Thoracic aorta (tissue), 2 donors: ENCODE results near the gene CDH10. TPM values are rescaled to one million over a fixed set of nuclear protein-coding genes. Genes with fewer than 3 reads are reported as not detected.

Source experiments
- ATAC-seq: fragments of 150-250 bp; one replicate; pipeline ENCODE4 v1.8.0; 2017; ENCODE audit warnings: low read depth; ENCODE audit not compliant: insufficient number of reproducible peaks, low FRiP score
- DNase-seq: peaks from one replicate; pipeline ENCODE4 v3.0.0-alpha.2; 2020; ENCODE audit warnings: low spot score
- H3K27ac ChIP-seq, 2 donors: fragments of 200-600 bp; sonication (generic); 1 replicate in 1 of 2; 2 replicates in 1 of 2; pipeline ENCODE4 v1.5.1; 2016; ENCODE audit warnings: mild to moderate bottlenecking in 2 of 2, moderate library complexity in 2 of 2
- H3K27me3 ChIP-seq: fragments of 200-600 bp; sonication (generic); replicated peaks from 2 replicates; pipeline ENCODE4 v1.6.0; 2016; ENCODE audit warnings: mild to moderate bottlenecking; ENCODE audit not compliant: insufficient read depth
- H3K36me3 ChIP-seq: fragments of 200-600 bp; sonication (generic); one replicate; pipeline ENCODE4 v1.5.1; 2016
- H3K4me1 ChIP-seq, 2 donors: fragments of 200-600 bp; sonication (generic); 1 replicate in 1 of 2; 2 replicates in 1 of 2; pipeline versions ENCODE4 v1.5.1 to v1.6.0; 2016; ENCODE audit warnings: low read depth in 2 of 2, mild to moderate bottlenecking in 1 of 2; ENCODE audit not compliant: control insufficient read depth in 1 of 2
- H3K4me3 ChIP-seq: fragments of 200-600 bp; sonication (generic); 2 replicates; pipeline ENCODE4 v1.5.1; 2016; ENCODE audit warnings: mild to moderate bottlenecking
- H3K9me3 ChIP-seq: fragments of 200-600 bp; sonication (generic); 2 replicates; pipeline ENCODE4 v1.5.1; 2016
- total RNA-seq, 2 donors: library from RNA; depleted of rRNA; stranded (reverse); fragments of >200 nt; gene quantifications; one replicate each; pipeline versions ENCODE4 v1.1.0 to v1.2.3, GENCODE V29; 2016
- TF ChIP-seq, protein P1 (sequence below): fragments of 200-600 bp; sonication (generic); IDR thresholded peaks from one replicate; pipeline ENCODE4 v1.5.1; 2019; ENCODE audit warnings: antibody characterized with exemption

The CDH10 gene
- total RNA-seq, 2 donors from 2014 or later = 0.35 TPM; not detected in 1

DNA sequence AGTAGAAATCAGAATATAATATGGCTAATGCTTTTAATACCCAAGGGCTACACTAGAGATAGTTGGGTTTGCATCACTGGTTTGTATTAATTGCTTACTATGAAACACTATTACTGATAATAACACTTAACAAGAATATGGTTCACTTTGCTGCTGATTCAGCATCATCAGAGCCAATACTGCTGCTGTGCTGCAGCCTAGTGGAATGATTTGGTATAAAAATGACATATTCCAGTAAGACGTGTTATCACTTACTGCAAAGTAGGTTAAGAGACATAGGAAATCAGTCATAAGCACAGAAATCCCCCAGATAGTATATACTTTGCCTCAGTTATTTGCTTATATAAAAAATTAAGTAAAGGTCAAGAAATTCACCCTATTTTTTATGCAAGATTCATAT lies 2.8 kb downstream of the CDH10 start:
- H3K4me1 ChIP-seq = peaks cover 0 to 3% of the 10 kb centered on the region in 2 donors
- H3K9me3 ChIP-seq = no peaks in the 10 kb centered on the region
- TF ChIP-seq, protein P1, sequence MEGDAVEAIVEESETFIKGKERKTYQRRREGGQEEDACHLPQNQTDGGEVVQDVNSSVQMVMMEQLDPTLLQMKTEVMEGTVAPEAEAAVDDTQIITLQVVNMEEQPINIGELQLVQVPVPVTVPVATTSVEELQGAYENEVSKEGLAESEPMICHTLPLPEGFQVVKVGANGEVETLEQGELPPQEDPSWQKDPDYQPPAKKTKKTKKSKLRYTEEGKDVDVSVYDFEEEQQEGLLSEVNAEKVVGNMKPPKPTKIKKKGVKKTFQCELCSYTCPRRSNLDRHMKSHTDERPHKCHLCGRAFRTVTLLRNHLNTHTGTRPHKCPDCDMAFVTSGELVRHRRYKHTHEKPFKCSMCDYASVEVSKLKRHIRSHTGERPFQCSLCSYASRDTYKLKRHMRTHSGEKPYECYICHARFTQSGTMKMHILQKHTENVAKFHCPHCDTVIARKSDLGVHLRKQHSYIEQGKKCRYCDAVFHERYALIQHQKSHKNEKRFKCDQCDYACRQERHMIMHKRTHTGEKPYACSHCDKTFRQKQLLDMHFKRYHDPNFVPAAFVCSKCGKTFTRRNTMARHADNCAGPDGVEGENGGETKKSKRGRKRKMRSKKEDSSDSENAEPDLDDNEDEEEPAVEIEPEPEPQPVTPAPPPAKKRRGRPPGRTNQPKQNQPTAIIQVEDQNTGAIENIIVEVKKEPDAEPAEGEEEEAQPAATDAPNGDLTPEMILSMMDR = no peak
- no peak for DNase-seq
- no peak overlapping the region for H3K27ac ChIP-seq
- H3K4me3 ChIP-seq = no peak overlapping the region
- H3K27me3 ChIP-seq = no peaks in the 10 kb centered on the region
- no peak for ATAC-seq
- H3K36me3 ChIP-seq = no peaks in the 10 kb centered on the region

DNA sequence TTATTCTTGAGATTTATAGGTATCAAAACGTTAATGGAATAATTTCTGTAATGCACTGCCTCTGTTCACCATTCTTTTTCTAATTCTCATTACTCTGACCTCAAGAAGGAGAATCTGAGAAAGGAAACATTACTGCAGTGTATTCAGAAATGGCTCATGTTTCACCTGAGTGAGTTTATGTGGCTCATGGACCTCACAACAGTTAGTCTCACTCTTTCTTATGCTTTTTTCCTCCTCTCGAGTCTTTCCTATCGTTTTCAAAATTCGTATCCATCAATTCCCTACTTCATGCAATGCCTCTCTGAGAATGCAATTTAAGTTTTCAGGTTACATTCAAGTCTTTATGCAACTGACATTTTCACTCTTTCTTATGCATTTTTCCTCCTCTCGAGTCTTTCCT lies 9.6 kb downstream of the CDH10 start:
- H3K27me3 ChIP-seq = no peaks in the 10 kb centered on the region
- no peak overlapping the region for H3K27ac ChIP-seq
- DNase-seq = no peak
- no peaks in the 10 kb centered on the region for H3K9me3 ChIP-seq
- no peak overlapping the region for H3K4me3 ChIP-seq
- H3K4me1 ChIP-seq = no peaks in the 10 kb centered on the region
- TF ChIP-seq, protein P1 = no peak
- H3K36me3 ChIP-seq = no peaks in the 10 kb centered on the region
- ATAC-seq = no peak

DNA sequence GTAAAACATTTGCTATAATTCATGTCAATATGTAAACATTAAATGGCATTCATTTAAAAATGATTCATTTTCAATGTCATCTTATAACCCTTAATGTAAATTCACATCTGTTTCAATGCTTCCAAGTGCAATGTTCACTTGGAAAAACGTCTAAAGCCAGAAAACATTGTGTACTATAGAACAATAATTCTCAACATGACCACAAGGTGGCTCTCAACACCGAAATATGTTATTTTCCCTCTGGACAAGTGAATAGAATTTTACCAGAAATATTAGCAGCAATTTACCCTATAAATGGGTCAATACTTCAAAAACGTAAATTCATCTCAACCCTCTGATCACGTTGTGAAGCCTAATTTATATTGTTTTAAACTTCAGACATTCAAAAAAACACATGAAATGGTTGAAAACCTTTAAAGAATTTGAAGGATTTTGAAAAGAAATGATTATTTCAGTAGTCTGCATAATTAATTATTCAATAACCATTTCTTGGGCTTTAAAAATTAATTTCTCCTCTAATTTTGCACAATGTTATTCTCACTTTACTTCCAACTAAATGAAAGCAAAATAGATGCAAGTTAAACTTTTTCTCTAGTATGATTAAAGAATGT lies 11.0 kb downstream of the CDH10 start:
- no peak overlapping the region for H3K27ac ChIP-seq
- no peaks in the 10 kb centered on the region for H3K27me3 ChIP-seq
- no peak for ATAC-seq
- no peak for DNase-seq
- TF ChIP-seq, protein P1 = peak; percentile 50
- H3K4me3 ChIP-seq = no peak overlapping the region
- H3K9me3 ChIP-seq = no peaks in the 10 kb centered on the region
- no peaks in the 10 kb centered on the region for H3K36me3 ChIP-seq
- no peaks in the 10 kb centered on the region for H3K4me1 ChIP-seq

DNA sequence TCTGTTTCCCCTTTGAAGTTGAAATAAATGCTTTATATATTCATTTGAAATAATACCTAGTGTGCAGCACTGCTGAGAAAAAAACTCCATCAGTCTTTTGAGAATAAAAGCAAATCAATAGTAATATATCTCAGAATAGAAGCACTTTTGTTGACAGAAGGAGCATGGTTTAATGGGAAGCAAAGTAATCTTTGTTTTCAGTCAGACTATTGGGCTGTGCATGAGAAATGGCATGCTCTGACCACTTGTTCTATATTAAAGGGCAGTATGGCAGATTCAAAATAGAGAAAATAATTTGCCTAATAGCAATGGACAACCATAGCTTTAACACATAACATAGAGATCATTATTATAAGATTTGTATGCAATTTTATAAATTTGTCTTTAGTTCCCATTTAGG lies 12.4 kb downstream of the CDH10 start:
- no peaks in the 10 kb centered on the region for H3K36me3 ChIP-seq
- no peak for ATAC-seq
- no peak for DNase-seq
- H3K4me3 ChIP-seq = no peak overlapping the region
- no peaks in the 10 kb centered on the region for H3K27me3 ChIP-seq
- no peaks in the 10 kb centered on the region for H3K9me3 ChIP-seq
- H3K4me1 ChIP-seq = no peaks in the 10 kb centered on the region
- TF ChIP-seq, protein P1 = no peak
- no peak overlapping the region for H3K27ac ChIP-seq

DNA sequence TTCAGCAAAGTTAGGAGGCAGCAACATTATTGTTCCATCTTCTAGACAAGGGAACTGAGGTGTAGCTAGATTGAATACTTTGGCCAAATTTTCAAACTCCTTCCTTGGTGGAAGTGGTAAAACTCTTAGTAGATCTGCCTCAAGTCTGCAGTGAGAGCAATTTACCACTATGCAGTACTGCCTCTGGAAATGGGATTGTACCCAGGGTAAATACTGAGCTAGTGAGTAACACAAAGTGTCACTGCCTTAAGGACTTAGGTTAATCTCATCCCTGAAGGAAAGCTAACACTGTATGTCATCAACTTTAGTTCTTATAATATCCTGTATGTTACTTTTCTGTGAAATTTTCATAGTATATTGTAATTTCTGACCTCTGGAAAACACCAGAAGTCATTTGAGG lies 13.9 kb downstream of the CDH10 start:
- no peak overlapping the region for H3K4me3 ChIP-seq
- H3K27me3 ChIP-seq = no peaks in the 10 kb centered on the region
- no peaks in the 10 kb centered on the region for H3K4me1 ChIP-seq
- H3K27ac ChIP-seq = no peak overlapping the region
- H3K36me3 ChIP-seq = no peaks in the 10 kb centered on the region
- TF ChIP-seq, protein P1 = no peak
- DNase-seq (no peak), ATAC-seq (no peak)
- H3K9me3 ChIP-seq = no peaks in the 10 kb centered on the region
